Ovary (tissue), 3 donors: ENCODE measurements around the gene PPM1F.

Experiments
- EP300 ChIP-seq: sonication (generic); formaldehyde crosslinking; IDR thresholded peaks from one replicate; pipeline ENCODE4 v1.6.1; 2017; ENCODE audit warnings: antibody characterized with exemption
- POLR2A ChIP-seq: fragments of 450-650 bp; IDR thresholded peaks from one replicate; pipeline ENCODE4 v1.6.1; 2017; ENCODE audit warnings: antibody characterized with exemption, mild to moderate bottlenecking, moderate library complexity
- TF ChIP-seq, protein P1 (sequence below), 3 donors: fragments of 450-650 bp in 2 of 3; fragments of 200-600 bp in 1 of 3; IDR thresholded peaks; one replicate each; pipeline versions ENCODE4 v1.5.1 to v1.8.0; 2016 to 2022; ENCODE audit warnings: antibody characterized with exemption in 3 of 3, mild to moderate bottlenecking in 1 of 3
- donor health status: DM: no; HTN: no; CAD: no.

DNA sequence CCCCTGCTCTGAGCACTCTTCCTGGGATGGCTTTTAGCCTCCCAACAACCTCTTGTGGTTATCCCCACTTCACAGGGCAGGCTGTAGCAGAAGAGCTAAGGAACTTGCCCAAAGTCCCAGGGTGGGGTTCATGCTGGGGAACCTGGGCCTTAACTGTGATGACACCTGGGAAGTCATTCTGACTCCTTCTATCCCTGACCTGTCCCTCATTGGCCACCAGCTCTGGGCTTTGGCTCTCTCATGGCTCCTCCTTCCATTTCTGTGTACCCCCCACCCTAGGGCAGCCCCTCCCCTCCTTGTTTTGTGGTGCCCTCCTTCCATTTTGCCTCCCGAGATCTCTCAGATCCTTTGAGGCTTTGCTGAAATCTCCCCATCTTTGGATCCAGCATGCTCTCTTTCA lies 2.7 kb downstream of the PPM1F start:
- TF ChIP-seq, protein P1, sequence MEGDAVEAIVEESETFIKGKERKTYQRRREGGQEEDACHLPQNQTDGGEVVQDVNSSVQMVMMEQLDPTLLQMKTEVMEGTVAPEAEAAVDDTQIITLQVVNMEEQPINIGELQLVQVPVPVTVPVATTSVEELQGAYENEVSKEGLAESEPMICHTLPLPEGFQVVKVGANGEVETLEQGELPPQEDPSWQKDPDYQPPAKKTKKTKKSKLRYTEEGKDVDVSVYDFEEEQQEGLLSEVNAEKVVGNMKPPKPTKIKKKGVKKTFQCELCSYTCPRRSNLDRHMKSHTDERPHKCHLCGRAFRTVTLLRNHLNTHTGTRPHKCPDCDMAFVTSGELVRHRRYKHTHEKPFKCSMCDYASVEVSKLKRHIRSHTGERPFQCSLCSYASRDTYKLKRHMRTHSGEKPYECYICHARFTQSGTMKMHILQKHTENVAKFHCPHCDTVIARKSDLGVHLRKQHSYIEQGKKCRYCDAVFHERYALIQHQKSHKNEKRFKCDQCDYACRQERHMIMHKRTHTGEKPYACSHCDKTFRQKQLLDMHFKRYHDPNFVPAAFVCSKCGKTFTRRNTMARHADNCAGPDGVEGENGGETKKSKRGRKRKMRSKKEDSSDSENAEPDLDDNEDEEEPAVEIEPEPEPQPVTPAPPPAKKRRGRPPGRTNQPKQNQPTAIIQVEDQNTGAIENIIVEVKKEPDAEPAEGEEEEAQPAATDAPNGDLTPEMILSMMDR (IDR thresholded peaks at IDR 0.05) = no peak
- TF ChIP-seq POLR2A (no peak), EP300 (no peak)
